Caki2 (cell line): ENCODE results near the gene ITGB5. TPM values are rescaled to one million over a fixed set of nuclear protein-coding genes. Genes with fewer than 3 reads are reported as not detected.

Source experiments
- total RNA-seq: library from RNA; depleted of rRNA; stranded (reverse); fragments of >200 nt; shearing (Covaris generic); gene quantifications from 2 replicates; pipeline ENCODE4 v1.2.3, GENCODE V29; 2014; ENCODE audit warnings: low replicate concordance; rRNA removed

ITGB5 gene
- total RNA-seq, 1 experiment from 2014 or later, result 475 TPM

Other genes with a start within 250 kb of the ITGB5 start
- 25.3 and 49.3 TPM in 2 replicates for gene UMPS, start 156.9 kb downstream of the ITGB5 start, total RNA-seq
- 0.37 TPM in 1 of 2 replicates, not detected in the other for gene MUC13, start 47.4 kb upstream of the ITGB5 start, total RNA-seq
- gene HEG1, start 168.6 kb upstream of the ITGB5 start, total RNA-seq, result 4.7 and 5.0 TPM in 2 replicates